ENCODE measurements around the gene ZDBF2.
A peak's percentile ranks its signal among the peaks of the same experiment; 100 is the strongest.

Gene ZDBF2

DNA sequence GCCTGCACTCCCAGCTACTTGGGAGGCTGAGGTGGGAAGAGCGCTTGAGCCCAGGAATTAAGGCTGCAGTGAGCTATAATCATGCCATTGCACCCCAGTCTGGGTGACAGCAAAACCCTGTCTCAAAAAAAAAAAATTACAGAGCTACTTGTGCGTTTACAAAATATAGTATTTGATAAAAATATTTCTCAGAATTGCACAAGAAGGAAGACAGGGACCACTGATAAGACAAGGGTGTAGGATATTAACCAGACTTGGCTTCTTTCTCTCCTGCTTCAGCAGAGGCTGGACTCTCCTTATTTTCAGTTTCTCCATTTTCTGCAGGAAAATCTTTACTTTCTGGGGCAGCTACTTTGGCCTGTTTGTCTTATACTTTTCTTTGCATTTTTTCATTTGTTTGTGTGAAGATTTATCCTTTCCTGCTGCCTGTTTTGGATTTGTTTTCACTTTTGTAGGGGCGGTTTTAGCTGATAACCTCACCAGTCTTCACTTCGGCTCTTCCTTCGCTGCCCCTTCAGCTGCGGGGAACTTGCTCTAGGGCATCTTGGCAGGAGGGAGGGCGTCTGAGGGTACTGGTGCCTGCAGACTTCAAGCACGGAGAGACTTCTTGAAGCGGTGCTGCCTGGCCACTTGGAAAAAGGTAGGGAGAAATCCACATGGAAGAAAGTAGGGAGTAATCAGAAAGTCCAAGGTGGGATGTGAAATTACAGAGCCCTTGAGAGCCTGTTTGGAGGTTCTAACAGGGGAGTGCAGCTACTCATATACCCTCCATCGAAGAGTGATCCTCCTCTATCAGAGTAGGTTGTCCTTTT lies 14.9 kb upstream of the ZDBF2 start:
- no peak for DNase-seq (ENCODE audit: low read depth)
- no peak overlapping the region for H3K4me3 ChIP-seq (ENCODE audit: low read depth, low read length)
- TF ChIP-seq, protein P1, sequence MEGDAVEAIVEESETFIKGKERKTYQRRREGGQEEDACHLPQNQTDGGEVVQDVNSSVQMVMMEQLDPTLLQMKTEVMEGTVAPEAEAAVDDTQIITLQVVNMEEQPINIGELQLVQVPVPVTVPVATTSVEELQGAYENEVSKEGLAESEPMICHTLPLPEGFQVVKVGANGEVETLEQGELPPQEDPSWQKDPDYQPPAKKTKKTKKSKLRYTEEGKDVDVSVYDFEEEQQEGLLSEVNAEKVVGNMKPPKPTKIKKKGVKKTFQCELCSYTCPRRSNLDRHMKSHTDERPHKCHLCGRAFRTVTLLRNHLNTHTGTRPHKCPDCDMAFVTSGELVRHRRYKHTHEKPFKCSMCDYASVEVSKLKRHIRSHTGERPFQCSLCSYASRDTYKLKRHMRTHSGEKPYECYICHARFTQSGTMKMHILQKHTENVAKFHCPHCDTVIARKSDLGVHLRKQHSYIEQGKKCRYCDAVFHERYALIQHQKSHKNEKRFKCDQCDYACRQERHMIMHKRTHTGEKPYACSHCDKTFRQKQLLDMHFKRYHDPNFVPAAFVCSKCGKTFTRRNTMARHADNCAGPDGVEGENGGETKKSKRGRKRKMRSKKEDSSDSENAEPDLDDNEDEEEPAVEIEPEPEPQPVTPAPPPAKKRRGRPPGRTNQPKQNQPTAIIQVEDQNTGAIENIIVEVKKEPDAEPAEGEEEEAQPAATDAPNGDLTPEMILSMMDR (IDR thresholded peaks at IDR 0.05; ENCODE audit: low read depth, low read length, missing control alignments): no peak

DNA sequence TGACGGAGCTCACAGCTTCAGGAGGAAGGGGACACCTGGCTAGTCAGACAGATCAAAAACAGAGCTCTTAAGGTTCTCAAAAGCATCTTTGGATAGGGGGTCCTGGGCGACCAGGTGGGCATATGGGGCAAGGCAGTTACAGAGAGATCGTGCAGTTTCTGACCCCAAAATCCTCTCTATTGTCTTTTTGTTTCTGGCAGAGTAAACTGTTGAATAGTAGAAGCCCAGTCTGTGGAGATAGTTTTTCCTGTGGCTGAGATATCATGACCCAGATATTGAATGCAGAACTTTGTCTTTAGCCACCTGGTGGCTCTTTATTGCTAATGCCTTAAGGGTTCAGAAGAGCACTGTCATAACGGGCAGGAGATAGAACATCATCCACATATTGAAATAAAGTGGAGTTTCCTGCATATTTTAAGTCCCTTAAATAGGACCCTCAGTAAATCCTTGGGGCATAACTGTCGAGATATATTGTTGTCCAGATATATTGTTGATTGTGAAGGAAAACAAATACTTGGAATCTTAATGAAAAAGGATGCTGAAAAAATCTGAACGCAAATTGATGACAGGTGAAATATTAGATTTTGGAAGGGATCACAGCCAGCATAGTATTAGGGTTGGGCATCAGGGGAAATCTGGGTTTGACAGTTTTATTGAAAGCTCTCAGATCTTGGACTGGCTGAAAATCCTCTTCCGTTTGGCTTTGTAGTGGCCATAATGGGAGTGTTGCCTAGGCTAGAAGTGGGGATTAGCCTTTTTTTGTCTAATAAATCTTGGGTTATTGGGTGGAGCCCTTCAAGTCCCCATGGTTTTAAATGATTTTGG lies 14.1 kb upstream of the ZDBF2 start:
- DNase-seq (ENCODE audit: low read depth): no peak
- H3K4me3 ChIP-seq (ENCODE audit: low read depth, low read length): no peak overlapping the region
- TF ChIP-seq, protein P1 (IDR thresholded peaks at IDR 0.05; ENCODE audit: low read depth, low read length, missing control alignments): peak; percentile 54

DNA sequence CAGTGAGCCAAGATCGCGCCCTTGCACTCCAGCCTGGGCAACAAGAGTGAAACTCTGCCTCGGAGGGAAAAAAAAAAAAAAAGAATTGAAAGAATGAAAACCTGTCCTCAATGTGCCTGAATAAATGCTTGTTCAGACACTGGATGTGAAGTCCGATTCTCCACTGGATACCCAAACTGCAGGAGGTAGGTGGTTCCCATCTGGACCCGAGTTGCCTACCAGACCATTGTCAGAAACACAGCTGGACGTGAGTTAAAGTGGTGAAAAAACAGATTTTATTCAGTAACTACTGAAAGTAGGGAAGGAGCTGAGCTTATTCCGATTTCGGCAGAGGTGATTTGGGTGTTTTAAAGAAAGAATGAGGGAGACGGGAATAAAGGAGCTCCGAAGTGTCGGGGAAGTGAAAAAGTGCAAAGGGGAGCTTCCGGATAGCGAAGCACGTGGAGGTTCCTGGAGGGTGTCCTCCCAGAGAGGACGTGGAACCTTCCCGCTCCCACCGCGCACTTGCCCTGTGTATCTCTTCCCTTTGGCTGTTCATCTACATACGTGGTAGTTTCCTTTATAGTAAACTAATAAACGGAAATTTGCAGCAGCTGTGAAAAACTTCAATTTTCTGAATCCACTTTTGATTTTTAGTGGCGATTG lies 10.4 kb upstream of the ZDBF2 start:
- TF ChIP-seq, protein P1 (IDR thresholded peaks at IDR 0.05; ENCODE audit: low read depth, low read length, missing control alignments): no peak
- DNase-seq (ENCODE audit: low read depth): no peak

DNA sequence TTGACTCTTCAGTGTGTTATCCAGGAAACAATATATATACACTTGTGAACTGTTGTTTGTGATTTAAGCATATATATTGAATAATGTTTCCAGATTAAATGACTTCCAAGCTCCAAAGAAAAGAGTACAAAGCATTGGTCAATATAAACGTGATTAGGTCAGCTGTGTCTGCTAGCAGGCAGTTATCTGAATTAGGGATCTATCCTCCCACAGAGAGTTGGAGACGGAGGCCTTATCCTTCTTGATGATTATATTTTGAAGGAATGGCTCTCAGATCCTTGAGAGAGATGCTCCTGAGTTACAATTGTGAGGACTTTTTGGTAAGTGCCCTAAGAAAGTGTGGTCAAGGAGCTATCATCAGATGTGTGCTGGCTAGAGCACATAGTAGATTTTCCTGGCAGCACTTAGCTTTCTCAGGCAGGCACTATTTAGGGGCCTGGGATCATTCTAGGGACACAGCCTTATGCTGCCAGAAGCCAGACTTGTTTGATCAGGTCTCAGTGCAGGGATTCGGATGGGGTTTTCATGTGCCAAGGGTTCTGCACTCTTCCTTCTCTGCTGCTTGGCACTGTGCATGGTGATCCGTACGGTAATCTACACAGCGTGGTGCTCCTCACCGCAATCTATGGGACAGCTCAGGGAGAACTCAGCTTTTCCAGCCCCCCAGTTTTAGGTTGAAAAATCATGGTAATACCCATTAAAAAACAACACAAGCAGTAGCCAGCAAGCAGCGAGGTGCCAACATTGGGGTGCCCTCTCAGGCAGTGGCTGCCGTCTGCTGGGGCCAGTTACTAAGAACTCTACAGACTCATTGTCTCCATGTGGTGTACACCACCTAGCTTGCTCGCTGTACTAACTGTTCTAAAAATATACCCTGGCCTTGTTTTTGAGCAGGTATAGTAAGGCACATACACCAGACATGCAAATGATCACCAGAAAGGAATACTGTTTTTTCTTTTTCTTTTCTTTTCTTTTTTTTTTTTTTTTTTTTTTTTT lies 8.0 kb upstream of the ZDBF2 start:
- DNase-seq (ENCODE audit: low read depth): no peak
- TF ChIP-seq, protein P1 (IDR thresholded peaks at IDR 0.05; ENCODE audit: low read depth, low read length, missing control alignments): no peak
- H3K4me3 ChIP-seq (ENCODE audit: low read depth, low read length): no peak overlapping the region

More for the DNA sequence above, 10.4 kb upstream of the ZDBF2 start:
- no peak overlapping the region for H3K4me3 ChIP-seq (ENCODE audit: low read depth, low read length)

DNA sequence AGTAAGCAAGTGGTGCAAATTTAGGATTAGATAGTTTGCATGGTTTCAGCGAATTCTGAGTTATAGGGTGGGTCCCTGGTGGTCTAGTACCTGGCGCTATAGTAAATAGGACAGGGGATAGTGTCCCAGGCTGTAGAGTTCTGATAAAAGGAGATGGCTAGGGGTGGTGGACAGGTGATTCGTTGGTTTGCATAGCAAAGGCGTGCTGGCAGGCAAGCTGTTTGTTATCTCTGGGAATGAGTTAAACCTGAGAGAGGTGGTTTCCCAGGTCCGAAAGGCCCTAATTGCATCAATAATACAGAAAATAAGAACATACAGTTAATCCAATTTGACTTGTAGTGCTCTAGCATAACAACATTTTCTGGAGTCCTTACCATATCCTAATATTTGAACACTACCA lies 6.9 kb upstream of the ZDBF2 start:
- TF ChIP-seq, protein P1 (IDR thresholded peaks at IDR 0.05; ENCODE audit: low read depth, low read length, missing control alignments): no peak

DNA sequence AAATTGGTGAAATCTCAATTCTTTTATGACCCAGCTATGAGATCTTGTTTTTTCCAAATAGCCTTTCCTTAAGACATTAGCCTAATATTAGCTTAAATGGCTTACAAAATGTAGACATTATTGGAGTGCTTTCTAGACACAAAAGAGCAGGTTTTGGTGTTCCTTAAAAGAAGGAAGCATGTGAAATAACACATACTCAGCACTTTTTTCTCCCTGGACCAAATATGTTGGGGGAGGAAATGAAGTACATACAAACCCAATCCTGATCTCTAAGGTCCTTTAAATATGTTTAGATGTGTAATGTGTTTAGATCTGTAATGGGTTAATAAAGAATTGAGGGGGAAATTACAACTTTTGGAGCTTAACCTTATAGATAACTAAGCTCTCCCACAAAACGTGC lies 3.4 kb upstream of the ZDBF2 start:
- TF ChIP-seq, protein P1 (IDR thresholded peaks at IDR 0.05; ENCODE audit: low read depth, low read length, missing control alignments): no peak
- DNase-seq (ENCODE audit: low read depth): no peak
- no peak overlapping the region for H3K4me3 ChIP-seq (ENCODE audit: low read depth, low read length)

More for the DNA sequence above, 6.9 kb upstream of the ZDBF2 start:
- no peak for DNase-seq (ENCODE audit: low read depth)
- no peak overlapping the region for H3K4me3 ChIP-seq (ENCODE audit: low read depth, low read length)
